GM12878 (cell line): ENCODE data around the gene TMCO1. TPM values are rescaled to one million over a fixed set of nuclear protein-coding genes. Genes with fewer than 3 reads are reported as not detected.
"Not testable (repeated sequence)": the region's sequence is repeated elsewhere in the genome, so short reads cannot be mapped to it uniquely, and the experiment has no call there.

Experiments
- ATAC-seq: fragments of 200-7000 bp; cut with Tn5 transposase; 3 replicates; pipeline ENCODE4 v1.9.1; 2020; ENCODE audit warnings: mild to moderate bottlenecking, moderate library complexity
- BruUV-seq: library from RNA; stranded (reverse); fragments of 400-500 nt; replicated peaks from 2 replicates; lab custom pipeline; 2021; lab: Mats Ljungman, UMichigan
- CTCF ChIA-PET: fragments of 300-600 bp; sonication (Branson Sonifier 250); formaldehyde crosslinking; extraction: SDS; loops from one replicate; lab custom pipeline; 2021; ENCODE audit warnings: inconsistent platforms; lab: Yijun Ruan, JAX
- POLR2A ChIA-PET: fragments of 350-600 bp; formaldehyde crosslinking; extraction: SDS; loops from one replicate; lab custom pipeline; 2021; ENCODE audit warnings: inconsistent platforms; lab: Charles Lee
- RAD21 ChIA-PET: fragments of 300-600 bp; sonication (Branson Sonifier 250); formaldehyde crosslinking; loops from one replicate; lab custom pipeline; 2023; ENCODE audit warnings: antibody characterized with exemption; ENCODE audit not compliant: unreplicated experiment; lab: Charles Lee
- SMC1A ChIA-PET: fragments of 300-600 bp; sonication (Branson Sonifier 250); formaldehyde crosslinking; loops from one replicate; lab custom pipeline; 2023; ENCODE audit not compliant: unreplicated experiment, uncharacterized antibody; lab: Charles Lee
- DNase-seq: peaks from one replicate; pipeline ENCODE4 v3.0.0-alpha.2; 2011; ENCODE audit warnings: low read depth, low spot score
- FAIRE-seq: peaks from 3 replicates; lab custom pipeline; 2011; peaks lifted over from hg19 to GRCh38; lab: Jason Lieb, UNC
- H2AFZ ChIP-seq: 2 replicates; pipeline ENCODE4 v1.6.0; 2011; ENCODE audit warnings: low read depth, low read length, control low read depth; ENCODE audit not compliant: control insufficient read depth
- H3K27ac ChIP-seq: 2 replicates; pipeline ENCODE4 v1.5.1; 2011; ENCODE audit warnings: control low read depth; ENCODE audit not compliant: control insufficient read depth, insufficient read depth
- H3K27me3 ChIP-seq, 2 experiments: replicated peaks in 1 of 2; 2 replicates each; pipeline versions ENCODE4 v1.6.0 to v1.6.1; 2011; ENCODE audit warnings: low read length in 1 of 2; ENCODE audit not compliant: control insufficient read depth in 2 of 2, insufficient read depth in 2 of 2
- H3K36me3 ChIP-seq, 2 experiments: 2 replicates each; pipeline ENCODE4 v1.5.1; 2011; ENCODE audit warnings: low read length in 1 of 2; ENCODE audit not compliant: control insufficient read depth in 2 of 2, insufficient read depth in 2 of 2
- H3K4me1 ChIP-seq: 2 replicates; pipeline ENCODE4 v1.6.1; 2011; ENCODE audit warnings: mild to moderate bottlenecking, low read length, moderate library complexity, mixed read lengths; ENCODE audit not compliant: control insufficient read depth, insufficient read depth
- H3K4me2 ChIP-seq: 2 replicates; pipeline ENCODE4 v1.6.0; 2011; ENCODE audit warnings: control low read depth; ENCODE audit not compliant: control insufficient read depth, insufficient read depth
- H3K4me3 ChIP-seq: fragments of 200-600 bp; sonication (generic); 2 replicates; pipeline ENCODE4 v1.5.1; 2016
- H3K79me2 ChIP-seq: 2 replicates; pipeline ENCODE4 v1.6.0; 2011; ENCODE audit warnings: low read length; ENCODE audit not compliant: control insufficient read depth, insufficient read depth
- H3K9ac ChIP-seq: 2 replicates; pipeline ENCODE4 v1.8.0; 2011; ENCODE audit warnings: low read length, control low read depth, mixed read lengths; ENCODE audit not compliant: control insufficient read depth, insufficient read depth
- H3K9me3 ChIP-seq: replicated peaks from 3 replicates; pipeline ENCODE4 v1.5.1; 2011; ENCODE audit warnings: mild to moderate bottlenecking, low read length; ENCODE audit not compliant: control insufficient read depth, insufficient read depth
- H4K20me1 ChIP-seq: 2 replicates; pipeline ENCODE4 v1.6.0; 2011; ENCODE audit not compliant: control insufficient read depth, insufficient read depth
- CEBPZ ChIP-seq: fragments of 150-350 bp; IDR thresholded peaks from 2 replicates; pipeline ENCODE4 v1.6.1; 2016; ENCODE audit warnings: low read depth, low read length
- MLLT1 ChIP-seq: fragments of 450-650 bp; IDR thresholded peaks from 2 replicates; pipeline ENCODE4 v1.6.1; 2016; ENCODE audit warnings: mild to moderate bottlenecking
- WGBS: methylation state at CpG from one replicate; pipeline ENCODE4 v1.1.6; 2016; ENCODE audit warnings: low lambda C conversion rate; ENCODE audit not compliant: insufficient replicate concordance, insufficient coverage; ENCODE audit errors: missing lambda C conversion rate; 5-methylcytosine and 5-hydroxymethylcytosine counted together
- in situ Hi-C: fragments of 300-500 bp; cut with MboI; formaldehyde crosslinking; loops from 9 replicates; pipeline ENCODE4 v1.14.3; 2018; ENCODE audit warnings: mixed read lengths
- intact Hi-C: fragments of 100-400 bp; cut with micrococcal nuclease; formaldehyde crosslinking; loops from one replicate; pipeline ENCODE4 v1.14.2; 2022; ENCODE audit not compliant: unreplicated experiment
- polyA plus RNA-seq, 11 experiments: library from polyadenylated mRNA; depleted of rRNA in 4 of 11; unstranded in 6 of 11; stranded (reverse) in 5 of 11; fragments of >200 nt; fragmentation: Nextera tagmentation in 4 of 11; fragmentation: Illumina TruSeq in 1 of 11; extraction: Ambion mirVana in 4 of 11; extraction: Trizol in 1 of 11; gene quantifications; 1 replicate in 1 of 11; 2 replicates in 10 of 11; pipeline versions ENCODE4 v1.2.1 to v1.2.3, GENCODE V29; 2011 to 2016; ENCODE audit warnings: inconsistent platforms in 2 of 11, missing spikeins in 2 of 11, low read depth in 1 of 11
- total RNA-seq, 4 experiments: library from RNA; depleted of rRNA in 3 of 4; stranded (reverse); fragments of >200 nt in 3 of 4; fragmentation: Illumina TruSeq in 1 of 4; extraction: Trizol in 1 of 4; gene quantifications; 2 replicates each; pipeline versions ENCODE4 v1.2.1 to v1.2.3, GENCODE V29; 2013 to 2021

Gene TMCO1
- total and polyA plus RNA-seq, 10 of the 15 experiments (the other 5 are each of a cell fraction or from before 2014, with no cell fraction given), result 50.3 to 253 (median 126) TPM

GRCh38 chr1:165747632-165748447 lies 20.8 kb downstream of the TMCO1 start:
- intact Hi-C loops, result no loop called here
- H3K4me3 ChIP-seq, result no peak overlapping the region
- ATAC-seq, result no peak
- no peak overlapping the region for H2AFZ ChIP-seq
- DNase-seq, result no peak
- H3K79me2 ChIP-seq, result no peaks in the 10 kb centered on the region
- RAD21 ChIA-PET, result no interaction called here
- H4K20me1 ChIP-seq, result no peaks in the 10 kb centered on the region
- H3K4me1 ChIP-seq, result no peaks in the 10 kb centered on the region
- H3K27me3 ChIP-seq, result no peaks in the 10 kb centered on the region
- SMC1A ChIA-PET, result interaction anchor here (1.0 to 1.5 kb wide), 2 partner anchors 12 to 135 kb away, joined by 4 to 5 read pairs; no protein-coding TSS in a partner anchor
- no peak overlapping the region for H3K9ac ChIP-seq
- FAIRE-seq, result no peak
- BruUV-seq, result no TSS peak
- TF ChIP-seq CEBPZ (no peak), MLLT1 (no peak)
- TF ChIP-seq, all 136 proteins: peak for 0
- Histone ChIP-seq H3K9me3 (no peaks in the 10 kb centered on the region), H3K27ac (no peak overlapping the region), H3K4me2 (no peak overlapping the region), H3K36me3 (peaks cover 0 to 21% of the 10 kb centered on the region in 2 experiments; a peak in 3 of 4 replicates)
- WGBS, result 94% methylated on average over 9 of the region's 9 CpGs
- ChIA-PET POLR2A (interaction anchor here (0.6 kb wide), 1 partner anchor 21 kb away, joined by 3 read pairs; no protein-coding TSS in a partner anchor), CTCF (interaction anchor here (0.6 to 1.1 kb wide), 3 partner anchors 11 to 147 kb away, joined by 3 read pairs; no protein-coding TSS in a partner anchor)
- in situ Hi-C loops, result no loop called here

GRCh38 chr1:165744913-165745312 lies 23.8 kb downstream of the TMCO1 start:
- H3K27me3 ChIP-seq, H3K9me3 ChIP-seq, intact Hi-C loops, H3K4me2 ChIP-seq, H2AFZ ChIP-seq, H3K4me1 ChIP-seq, H3K4me3 ChIP-seq, in situ Hi-C loops, DNase-seq, H3K9ac ChIP-seq, ATAC-seq, H4K20me1 ChIP-seq, FAIRE-seq, BruUV-seq, H3K79me2 ChIP-seq, H3K27ac ChIP-seq: not testable (repeated sequence)
- H3K36me3 ChIP-seq, result peaks cover 2 to 27% of the 10 kb centered on the region in 2 experiments; a peak in 3 of 4 replicates
- WGBS, result 100% methylated on average over 1 of the region's 1 CpG
- CTCF ChIA-PET, result interaction anchor here (0.7 to 2.6 kb wide), 5 partner anchors 10 to 171 kb away, joined by 3 to 7 read pairs (median 6); no protein-coding TSS in a partner anchor
- POLR2A ChIA-PET, result interaction anchor here (1.0 kb wide), 1 partner anchor 24 kb away, joined by 6 read pairs; no protein-coding TSS in a partner anchor
- SMC1A ChIA-PET, result interaction anchor here (1.0 to 3.4 kb wide), 3 partner anchors 10 to 15 kb away, joined by 3 to 13 read pairs (median 10); no protein-coding TSS in a partner anchor
- RAD21 ChIA-PET, result interaction anchor here (0.7 kb wide), 1 partner anchor 12 kb away, joined by 3 read pairs; no protein-coding TSS in a partner anchor
